Astrocyte of the cerebellum (primary cell): Measurements from ENCODE around the gene RIN1.
A peak's percentile ranks its signal among the peaks of the same experiment; 100 is the strongest.

Experiments used
- DNase-seq: peaks from one replicate; pipeline ENCODE4 v3.0.0-alpha.2; 2011; ENCODE audit warnings: low read depth
- H3K4me3 ChIP-seq: 2 replicates; pipeline ENCODE4 v1.5.1; 2011; ENCODE audit warnings: mild to moderate bottlenecking, low read depth, low read length, moderate library complexity
- in situ Hi-C: cut with HindIII; loops from 2 replicates; pipeline ENCODE4 v1.10.0; 2017; ENCODE audit warnings: low sequenced_read_pairs
- TF ChIP-seq, protein P1 (sequence below): IDR thresholded peaks from 2 replicates; pipeline ENCODE4 v1.5.1; 2012; ENCODE audit warnings: low read length, low read depth, moderate library complexity, mild to moderate bottlenecking; ENCODE audit errors: missing control alignments

Gene RIN1

DNA sequence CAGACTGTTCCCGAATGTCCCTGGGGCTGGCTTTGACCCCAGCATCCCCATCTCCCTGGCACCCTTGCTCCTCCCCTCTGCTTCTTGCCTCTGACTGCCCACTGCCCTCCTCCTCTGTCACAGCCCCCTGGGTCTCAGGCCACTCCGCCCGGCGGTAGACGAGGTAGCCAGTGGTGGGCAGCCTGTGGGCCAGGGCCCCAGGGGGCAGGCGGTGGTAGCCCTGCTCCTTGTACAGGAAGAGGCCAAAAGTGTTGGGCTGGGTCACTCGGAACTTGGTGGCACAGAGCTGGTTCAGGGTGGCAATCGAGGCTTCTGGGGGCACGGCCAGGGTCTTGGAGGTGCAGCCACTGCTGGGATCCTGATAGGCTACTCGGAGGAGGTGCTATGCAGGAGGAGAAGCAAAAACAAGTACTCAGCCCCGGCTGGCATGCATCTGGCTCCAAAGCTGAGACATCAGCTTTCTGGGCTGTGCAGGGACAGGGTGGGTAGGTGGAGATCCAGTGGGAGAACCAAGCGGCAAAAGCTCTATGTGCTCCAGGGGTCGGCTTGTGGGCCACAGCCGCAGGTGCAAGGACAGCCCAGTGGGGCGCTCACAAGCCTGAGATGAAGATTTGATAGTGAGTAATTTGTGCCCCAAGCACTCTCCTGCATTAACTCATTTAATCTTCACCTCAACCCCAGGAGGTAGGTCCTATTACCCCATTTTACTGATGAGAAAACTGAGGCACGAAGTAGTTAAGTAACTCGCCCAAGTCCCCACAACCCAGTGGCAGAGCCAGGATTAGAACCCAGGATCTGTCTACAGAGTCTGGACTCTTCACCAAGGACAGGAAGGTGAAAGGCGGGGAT is 3.6 kb downstream of the RIN1 start:
- DNase-seq = no peak
- no peak overlapping the region for H3K4me3 ChIP-seq
- in situ Hi-C loops = loop anchor here (10.0 kb wide), 1 partner anchor 58 kb away; the partner anchor contains the start of gene CNIH2
- TF ChIP-seq, protein P1, sequence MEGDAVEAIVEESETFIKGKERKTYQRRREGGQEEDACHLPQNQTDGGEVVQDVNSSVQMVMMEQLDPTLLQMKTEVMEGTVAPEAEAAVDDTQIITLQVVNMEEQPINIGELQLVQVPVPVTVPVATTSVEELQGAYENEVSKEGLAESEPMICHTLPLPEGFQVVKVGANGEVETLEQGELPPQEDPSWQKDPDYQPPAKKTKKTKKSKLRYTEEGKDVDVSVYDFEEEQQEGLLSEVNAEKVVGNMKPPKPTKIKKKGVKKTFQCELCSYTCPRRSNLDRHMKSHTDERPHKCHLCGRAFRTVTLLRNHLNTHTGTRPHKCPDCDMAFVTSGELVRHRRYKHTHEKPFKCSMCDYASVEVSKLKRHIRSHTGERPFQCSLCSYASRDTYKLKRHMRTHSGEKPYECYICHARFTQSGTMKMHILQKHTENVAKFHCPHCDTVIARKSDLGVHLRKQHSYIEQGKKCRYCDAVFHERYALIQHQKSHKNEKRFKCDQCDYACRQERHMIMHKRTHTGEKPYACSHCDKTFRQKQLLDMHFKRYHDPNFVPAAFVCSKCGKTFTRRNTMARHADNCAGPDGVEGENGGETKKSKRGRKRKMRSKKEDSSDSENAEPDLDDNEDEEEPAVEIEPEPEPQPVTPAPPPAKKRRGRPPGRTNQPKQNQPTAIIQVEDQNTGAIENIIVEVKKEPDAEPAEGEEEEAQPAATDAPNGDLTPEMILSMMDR = no peak

DNA sequence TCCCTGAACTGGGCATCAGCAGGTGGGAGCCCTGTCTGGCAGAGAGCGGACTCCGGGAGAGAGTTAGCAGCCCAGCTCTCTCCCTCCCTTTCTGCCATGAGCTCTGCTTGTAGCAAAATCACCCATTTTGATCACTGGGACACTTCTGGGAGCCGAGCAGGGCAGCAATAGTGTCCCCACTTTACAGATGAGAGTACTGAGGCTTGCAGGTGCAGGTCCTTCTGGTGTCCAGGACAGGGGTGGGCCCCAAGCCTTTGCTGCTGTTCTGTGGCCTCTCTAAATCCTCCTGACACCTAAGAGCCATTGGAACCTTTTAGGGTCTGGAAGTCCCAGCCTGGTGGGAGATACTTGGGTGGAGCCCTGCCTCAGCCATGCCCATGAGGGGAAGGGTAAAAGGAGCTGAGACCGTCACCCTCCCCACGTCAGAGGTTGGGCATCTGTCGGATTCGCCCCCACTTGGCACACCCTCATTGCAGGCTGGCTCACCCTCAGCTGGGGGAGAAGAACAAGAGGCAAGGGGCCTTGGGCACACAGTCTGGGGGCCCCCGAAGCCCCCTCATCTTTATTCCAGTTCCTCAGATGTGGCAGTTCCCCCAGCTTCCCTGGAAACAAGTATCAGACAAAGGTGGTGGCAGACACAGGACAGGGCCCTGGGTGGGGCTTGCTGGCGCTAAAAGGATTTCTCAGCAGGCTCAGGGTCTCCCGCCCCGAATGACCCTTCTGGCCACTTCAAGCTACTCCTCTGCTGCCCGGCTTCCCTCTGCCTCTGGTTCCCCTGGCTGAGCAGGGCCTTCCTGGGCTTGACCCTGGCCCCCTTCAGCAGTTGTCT is 4.5 kb downstream of the RIN1 start:
- in situ Hi-C loops = loop anchor here (10.0 kb wide), 1 partner anchor 57 kb away; the partner anchor contains the start of gene CNIH2
- H3K4me3 ChIP-seq = no peak overlapping the region
- DNase-seq = no peak
- TF ChIP-seq, protein P1 = no peak

- DNase-seq = no peak
- in situ Hi-C loops = loop anchor here (10.0 kb wide), 1 partner anchor 56 kb away; the partner anchor contains the start of gene CNIH2
- no peak overlapping the region for H3K4me3 ChIP-seq
- TF ChIP-seq, protein P1 = no peak
Measured at GRCh38 chr11:66330931-66331330, 5.3 kb downstream of the RIN1 start.

DNA sequence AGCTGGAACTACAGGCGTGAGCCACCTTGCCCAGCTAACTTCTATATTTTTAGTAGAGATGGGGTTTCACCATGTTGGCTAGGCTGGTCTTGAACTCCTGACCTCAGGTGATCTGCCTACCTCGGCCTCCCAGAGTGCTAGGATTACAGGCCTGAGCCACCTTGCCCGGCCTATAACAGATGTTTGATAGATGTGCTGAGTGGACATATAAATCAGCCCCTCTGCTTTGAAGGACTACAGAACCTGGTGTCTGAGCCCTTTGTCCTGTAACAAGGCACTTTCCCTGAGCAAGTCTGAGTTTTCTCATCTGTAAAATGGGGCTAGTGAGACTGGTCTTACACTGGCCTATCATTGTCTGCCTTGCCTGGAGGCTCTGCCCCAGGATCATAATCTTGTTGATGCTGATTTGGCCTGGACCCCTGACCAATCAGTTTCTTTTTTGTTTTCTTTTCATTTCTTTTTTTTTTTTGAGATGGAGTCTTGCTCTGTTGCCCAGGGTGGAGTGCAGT is 7.0 kb downstream of the RIN1 start:
- TF ChIP-seq, protein P1 = no peak
- no peak for DNase-seq
- in situ Hi-C loops = no loop called here
- no peak overlapping the region for H3K4me3 ChIP-seq

DNA sequence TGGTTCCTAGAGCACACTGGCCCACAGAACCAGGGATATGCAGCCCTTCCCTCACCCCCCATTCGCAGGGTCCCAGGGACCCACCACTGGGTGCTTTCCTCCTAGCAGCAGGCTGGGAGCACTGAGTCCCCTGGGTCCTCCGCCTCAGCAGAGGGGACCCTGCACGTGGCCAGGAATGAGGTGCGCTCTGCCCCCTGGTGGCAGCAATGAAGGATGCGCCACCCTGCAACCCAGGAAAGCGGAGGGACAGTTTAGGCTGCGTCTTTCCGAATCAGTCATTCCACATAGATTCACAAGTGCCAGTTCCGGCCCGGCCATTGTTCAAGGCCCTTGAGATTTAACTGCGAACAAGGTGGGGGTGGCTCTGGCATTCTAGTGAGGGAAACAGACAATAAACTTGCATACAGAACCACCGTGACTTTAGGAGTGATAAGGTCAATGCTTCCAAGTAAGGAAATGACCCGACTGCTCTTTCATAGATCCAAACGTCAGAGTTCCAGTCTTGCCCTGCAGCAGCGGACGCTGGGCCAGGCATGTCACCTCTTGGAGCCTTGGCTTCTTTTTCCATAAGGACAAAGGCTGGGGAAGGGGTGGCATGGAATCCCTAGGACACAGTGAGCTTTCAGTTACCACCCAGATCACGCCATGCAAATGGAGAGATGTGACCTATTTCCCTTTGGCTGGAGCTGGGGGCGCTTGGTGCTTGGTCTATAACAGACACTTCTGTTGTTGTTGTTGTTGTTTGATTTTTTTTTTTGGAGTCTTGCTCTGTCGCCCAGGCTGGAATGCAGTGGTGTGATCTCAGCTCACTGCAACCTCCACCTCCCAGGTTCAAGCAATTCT is 7.7 kb downstream of the RIN1 start:
- no peak for DNase-seq
- in situ Hi-C loops = no loop called here
- TF ChIP-seq, protein P1 = peak; percentile 92
- no peak overlapping the region for H3K4me3 ChIP-seq

DNA sequence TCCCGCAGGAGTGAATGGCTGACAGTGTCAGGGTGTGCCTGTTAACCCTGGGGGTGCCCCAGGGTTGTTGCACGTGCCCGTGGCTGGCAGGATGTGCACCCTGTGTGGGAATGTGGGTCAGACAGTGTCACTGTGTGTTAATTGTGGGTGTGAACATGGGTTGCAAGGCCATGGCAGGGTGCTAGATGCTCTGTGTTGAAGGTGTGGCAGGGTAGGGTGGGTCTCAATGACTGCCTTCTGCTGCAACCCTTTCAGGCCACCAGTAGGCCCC is 8.3 kb downstream of the RIN1 start:
- in situ Hi-C loops = no loop called here
- H3K4me3 ChIP-seq = no peak overlapping the region
- TF ChIP-seq, protein P1 = no peak
- no peak for DNase-seq
